Activated naive CD8-positive, alpha-beta T cell (primary cell): ENCODE measurements around the gene MMP10.

Experiments used
- H3K27ac Mint-ChIP-seq: one replicate; pipeline ENCODE4 v1.8.0; 2021; ENCODE audit warnings: mixed read lengths
- H3K27me3 Mint-ChIP-seq: one replicate; pipeline ENCODE4 v1.8.0; 2021; ENCODE audit warnings: mixed read lengths
- H3K36me3 Mint-ChIP-seq: one replicate; pipeline ENCODE4 v1.8.0; 2021; ENCODE audit warnings: mixed read lengths
- H3K4me1 Mint-ChIP-seq: one replicate; pipeline ENCODE4 v1.8.0; 2021; ENCODE audit warnings: low read depth, mixed read lengths
- H3K4me3 Mint-ChIP-seq: one replicate; pipeline ENCODE4 v1.8.0; 2021; ENCODE audit warnings: mild to moderate bottlenecking, mixed read lengths
- H3K9me3 Mint-ChIP-seq: one replicate; pipeline ENCODE4 v1.8.0; 2021; ENCODE audit warnings: low read depth, mixed read lengths

MMP10 gene

DNA sequence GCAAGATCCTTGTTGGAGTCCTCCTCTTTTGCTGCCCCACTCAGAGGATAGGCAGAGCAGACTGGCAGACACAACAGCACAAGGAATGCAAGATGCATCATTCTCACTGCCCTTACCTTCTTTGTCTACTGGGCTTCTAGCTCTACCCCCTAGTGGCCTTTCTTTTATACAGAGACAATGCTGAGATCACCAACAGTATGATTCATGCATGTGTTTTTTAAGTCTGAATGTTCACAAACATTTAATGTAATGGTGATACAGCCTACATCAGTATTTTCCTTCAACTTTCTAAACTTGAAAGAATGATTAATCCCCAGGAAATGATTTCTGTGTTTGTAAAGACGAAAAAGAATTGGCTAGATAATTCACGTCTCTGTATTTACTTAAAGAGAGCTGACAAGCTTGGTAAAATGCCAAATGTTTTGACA lies at the start of gene MMP10:
Gene MMP10, minus strand, starts transcription at position 138 of the 428 bp plus-strand sequence. Its CDS starts 37 bp downstream, at position 101.
- H3K36me3 Mint-ChIP-seq, result no peaks in the 10 kb centered on the region
- H3K27me3 Mint-ChIP-seq, result peaks cover 6% of the 10 kb centered on the region
- H3K4me1 Mint-ChIP-seq, result no peaks in the 10 kb centered on the region
- peaks cover 3% of the 10 kb centered on the region for H3K9me3 Mint-ChIP-seq
- H3K27ac Mint-ChIP-seq, result no peak within 1 kb of the TSS
- no peak within 1 kb of the TSS for H3K4me3 Mint-ChIP-seq

DNA sequence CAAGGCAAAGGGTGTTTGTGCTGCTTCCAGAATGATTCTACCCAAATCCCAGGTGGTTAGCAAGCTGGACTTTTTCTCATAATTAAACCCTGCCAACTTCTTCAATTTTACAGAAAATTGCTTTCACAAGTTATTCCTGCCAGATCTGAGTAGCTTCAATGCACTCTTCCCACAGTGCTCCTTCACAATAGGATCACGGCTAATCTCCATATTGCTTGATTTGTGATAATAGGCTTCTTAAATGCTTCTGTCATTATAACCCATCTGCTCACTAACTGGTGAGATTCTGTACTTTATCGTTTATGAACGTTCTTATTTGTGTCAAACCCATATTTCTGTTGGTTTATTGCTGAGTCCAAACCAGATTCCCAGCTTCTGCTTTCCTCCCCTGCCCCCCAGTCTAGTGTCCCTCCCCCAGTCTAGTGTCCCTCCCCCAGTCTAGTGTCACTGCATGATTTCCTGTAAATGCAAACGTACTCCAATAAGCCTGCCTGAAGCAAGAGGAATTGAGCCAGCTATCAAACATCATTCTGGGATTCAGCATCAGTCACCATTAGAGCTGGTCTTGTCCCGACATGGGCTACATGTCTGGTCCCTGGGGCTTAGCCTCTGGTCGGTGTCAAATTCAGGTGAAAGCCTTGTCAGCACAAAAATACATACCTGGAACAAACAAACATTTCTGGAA lies 49.0 kb upstream of the MMP10 start:
- Mint-ChIP-seq H3K27me3 (peaks cover 31% of the 10 kb centered on the region), H3K27ac (no peak overlapping the region), H3K4me1 (no peaks in the 10 kb centered on the region), H3K9me3 (peaks cover 3% of the 10 kb centered on the region), H3K36me3 (peaks cover 3% of the 10 kb centered on the region), H3K4me3 (no peak overlapping the region)

- Mint-ChIP-seq H3K36me3 (peaks cover 3% of the 10 kb centered on the region), H3K9me3 (peaks cover 3% of the 10 kb centered on the region), H3K4me3 (no peak overlapping the region), H3K27me3 (peaks cover 21% of the 10 kb centered on the region), H3K27ac (no peak overlapping the region), H3K4me1 (no peaks in the 10 kb centered on the region)
Measured at GRCh38 chr11:102824556-102824955, 44.1 kb upstream of the MMP10 start.

GRCh38 chr11:102819491-102819890 lies 39.1 kb upstream of the MMP10 start:
- Mint-ChIP-seq H3K27ac (no peak overlapping the region), H3K4me3 (no peak overlapping the region), H3K4me1 (no peaks in the 10 kb centered on the region), H3K9me3 (peaks cover 8% of the 10 kb centered on the region), H3K36me3 (no peaks in the 10 kb centered on the region), H3K27me3 (peaks cover 3% of the 10 kb centered on the region)

DNA sequence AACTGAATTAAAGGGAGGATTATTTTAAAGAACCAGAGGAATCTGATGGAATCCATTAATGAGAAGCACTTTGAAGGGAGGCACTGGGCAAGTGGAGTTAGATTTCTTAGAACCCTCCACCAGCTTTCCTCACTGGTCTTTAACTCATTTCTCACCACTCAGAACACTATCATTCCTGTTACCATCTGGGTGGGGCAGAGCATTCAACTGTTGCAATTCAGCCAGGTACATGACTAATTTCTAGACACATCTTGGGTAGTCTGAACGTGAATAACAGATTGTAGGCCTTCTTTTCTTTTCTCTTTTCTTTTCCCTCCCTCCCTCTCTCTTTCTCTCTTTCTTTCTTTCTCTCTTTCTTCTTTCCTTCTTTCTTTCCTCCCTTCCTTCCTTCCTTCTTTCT lies 33.1 kb upstream of the MMP10 start:
- Mint-ChIP-seq H3K9me3 (peaks cover 8% of the 10 kb centered on the region), H3K27me3 (peaks cover 12% of the 10 kb centered on the region), H3K4me1 (no peaks in the 10 kb centered on the region), H3K4me3 (no peak overlapping the region), H3K36me3 (no peaks in the 10 kb centered on the region), H3K27ac (no peak overlapping the region)

GRCh38 chr11:102812188-102812587 lies 31.8 kb upstream of the MMP10 start:
- no peak overlapping the region for H3K27ac Mint-ChIP-seq
- peaks cover 7% of the 10 kb centered on the region for H3K9me3 Mint-ChIP-seq
- no peak overlapping the region for H3K4me3 Mint-ChIP-seq
- peaks cover 12% of the 10 kb centered on the region for H3K27me3 Mint-ChIP-seq
- no peaks in the 10 kb centered on the region for H3K4me1 Mint-ChIP-seq
- H3K36me3 Mint-ChIP-seq, result no peaks in the 10 kb centered on the region

DNA sequence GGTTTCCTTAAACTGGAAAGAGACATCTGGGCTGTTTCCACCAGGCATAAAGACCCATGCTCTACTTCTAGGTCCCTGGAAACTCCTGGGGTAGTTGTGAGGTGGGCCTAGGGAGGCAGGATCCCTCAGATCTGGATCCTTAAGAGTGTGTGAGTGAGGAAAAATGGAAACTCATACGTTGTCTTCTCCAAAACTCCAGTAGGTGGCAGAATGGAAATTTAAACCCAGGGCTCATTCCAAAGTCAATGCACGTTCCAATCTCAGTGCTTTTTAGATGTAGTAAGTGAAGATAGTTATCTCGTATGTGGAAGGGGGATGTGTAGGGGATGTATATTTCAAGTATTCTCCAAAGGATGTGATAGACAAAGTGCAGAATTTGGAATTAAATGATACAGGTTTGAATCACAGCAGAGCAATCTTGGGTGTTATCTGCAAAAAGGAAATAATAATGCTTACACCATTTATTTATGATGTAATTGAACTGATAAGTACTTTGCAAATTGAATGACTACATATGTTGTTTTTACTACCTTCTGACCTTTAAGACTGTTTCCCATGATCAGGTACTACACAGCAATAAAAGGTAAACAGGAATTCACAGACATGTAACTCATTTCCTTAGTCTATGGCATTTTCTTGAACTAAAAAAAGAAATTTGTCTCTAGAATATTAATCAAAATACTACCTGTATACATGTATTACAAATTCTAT lies 30.7 kb upstream of the MMP10 start:
- H3K4me3 Mint-ChIP-seq, result no peak overlapping the region

GRCh38 chr11:102809971-102810370 lies 29.5 kb upstream of the MMP10 start:
- Mint-ChIP-seq H3K36me3 (no peaks in the 10 kb centered on the region), H3K4me1 (no peaks in the 10 kb centered on the region), H3K4me3 (no peak overlapping the region), H3K27ac (no peak overlapping the region), H3K27me3 (peaks cover 14% of the 10 kb centered on the region), H3K9me3 (no peaks in the 10 kb centered on the region)

More for the DNA sequence above, 30.7 kb upstream of the MMP10 start:
- H3K36me3 Mint-ChIP-seq, result no peaks in the 10 kb centered on the region
- no peak overlapping the region for H3K27ac Mint-ChIP-seq
- peaks cover 12% of the 10 kb centered on the region for H3K27me3 Mint-ChIP-seq
- H3K9me3 Mint-ChIP-seq, result no peaks in the 10 kb centered on the region
- H3K4me1 Mint-ChIP-seq, result no peaks in the 10 kb centered on the region

DNA sequence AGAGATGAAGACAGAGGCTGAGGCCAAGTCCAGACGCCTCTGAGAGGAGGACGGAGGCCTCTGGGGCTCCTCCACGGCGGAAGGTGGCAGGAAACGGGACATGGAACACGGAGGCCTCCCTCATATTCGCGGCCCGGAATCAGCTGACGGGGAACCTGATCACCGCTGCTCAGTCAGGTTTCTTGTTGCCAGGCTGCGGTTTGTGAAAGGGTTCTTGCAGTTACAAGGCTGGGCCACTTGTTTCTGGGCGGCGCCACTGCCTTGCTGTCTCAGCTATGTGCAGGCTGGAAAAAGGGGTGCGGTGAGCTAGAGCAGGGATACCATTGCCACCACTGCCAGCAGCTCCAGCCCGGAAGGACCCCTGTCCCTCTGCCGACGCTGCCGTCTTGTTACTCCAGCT lies 27.5 kb upstream of the MMP10 start:
- Mint-ChIP-seq H3K27ac (no peak overlapping the region), H3K4me3 (no peak overlapping the region), H3K9me3 (no peaks in the 10 kb centered on the region), H3K36me3 (no peaks in the 10 kb centered on the region), H3K4me1 (no peaks in the 10 kb centered on the region), H3K27me3 (peaks cover 21% of the 10 kb centered on the region)

- no peak overlapping the region for H3K27ac Mint-ChIP-seq
- no peak overlapping the region for H3K4me3 Mint-ChIP-seq
- no peaks in the 10 kb centered on the region for H3K36me3 Mint-ChIP-seq
- H3K9me3 Mint-ChIP-seq, result no peaks in the 10 kb centered on the region
- H3K4me1 Mint-ChIP-seq, result no peaks in the 10 kb centered on the region
- peaks cover 21% of the 10 kb centered on the region for H3K27me3 Mint-ChIP-seq
Measured at GRCh38 chr11:102806296-102806695, 25.9 kb upstream of the MMP10 start.

- no peaks in the 10 kb centered on the region for H3K36me3 Mint-ChIP-seq
- no peaks in the 10 kb centered on the region for H3K4me1 Mint-ChIP-seq
- peaks cover 9% of the 10 kb centered on the region for H3K27me3 Mint-ChIP-seq
- H3K4me3 Mint-ChIP-seq, result no peak overlapping the region
- H3K9me3 Mint-ChIP-seq, result no peaks in the 10 kb centered on the region
- no peak overlapping the region for H3K27ac Mint-ChIP-seq
Measured at GRCh38 chr11:102802341-102802740, 21.9 kb upstream of the MMP10 start.

DNA sequence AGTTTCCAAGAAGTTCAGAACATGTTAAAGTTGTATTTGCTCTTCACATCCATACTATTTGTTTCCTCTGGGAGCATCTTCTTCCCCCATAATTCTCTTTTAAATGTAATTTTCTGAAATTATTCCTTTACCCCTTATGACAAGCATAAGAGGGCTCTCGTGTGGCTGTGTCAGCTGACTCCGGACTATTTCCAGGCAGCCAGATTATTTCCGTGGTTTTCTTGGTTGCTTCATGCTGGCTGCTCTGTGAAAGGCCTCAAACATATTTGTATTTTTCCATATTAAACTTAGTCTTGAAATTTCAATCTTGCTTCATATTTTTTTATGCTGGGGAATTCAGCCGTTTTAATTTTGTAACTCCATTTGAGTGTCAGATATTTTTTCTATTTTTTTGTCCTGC lies 20.3 kb upstream of the MMP10 start:
- Mint-ChIP-seq H3K27ac (no peak overlapping the region), H3K36me3 (no peaks in the 10 kb centered on the region), H3K4me3 (no peak overlapping the region), H3K4me1 (no peaks in the 10 kb centered on the region), H3K27me3 (peaks cover 9% of the 10 kb centered on the region), H3K9me3 (no peaks in the 10 kb centered on the region)

DNA sequence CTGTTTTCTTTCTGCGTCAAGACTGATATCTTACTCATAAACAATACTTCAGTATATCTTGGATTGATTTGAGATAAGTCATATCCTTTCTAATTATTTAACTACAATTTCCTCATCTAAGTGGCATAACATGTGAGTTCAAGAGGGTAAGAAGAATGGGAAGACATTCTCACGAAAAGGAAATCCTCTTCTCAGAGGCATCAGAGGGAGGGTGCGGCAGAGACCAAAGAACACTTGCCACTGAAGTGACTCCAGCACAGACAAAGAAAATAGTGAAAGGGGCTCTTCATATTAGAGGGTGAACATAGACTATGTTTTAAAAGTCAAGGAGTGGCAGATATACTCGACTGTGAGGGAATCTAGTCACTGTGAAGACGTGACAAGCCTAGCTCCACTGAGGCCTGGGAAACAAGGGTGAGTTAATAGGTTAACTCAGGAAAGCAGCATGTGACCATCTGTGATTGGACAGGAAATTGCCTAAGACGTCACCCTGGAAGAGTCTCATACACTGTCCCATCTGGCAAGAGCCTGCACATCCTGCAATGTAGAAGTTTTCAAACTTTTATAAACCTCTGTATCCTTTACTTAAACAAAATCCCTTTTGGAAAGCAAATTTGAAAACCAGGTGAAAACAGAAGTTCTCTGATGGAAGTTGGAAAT lies 19.4 kb upstream of the MMP10 start:
- no peaks in the 10 kb centered on the region for H3K9me3 Mint-ChIP-seq
- H3K4me1 Mint-ChIP-seq, result no peaks in the 10 kb centered on the region
- H3K27ac Mint-ChIP-seq, result no peak overlapping the region
- H3K27me3 Mint-ChIP-seq, result peaks cover 7% of the 10 kb centered on the region
- no peak overlapping the region for H3K4me3 Mint-ChIP-seq
- H3K36me3 Mint-ChIP-seq, result no peaks in the 10 kb centered on the region

DNA sequence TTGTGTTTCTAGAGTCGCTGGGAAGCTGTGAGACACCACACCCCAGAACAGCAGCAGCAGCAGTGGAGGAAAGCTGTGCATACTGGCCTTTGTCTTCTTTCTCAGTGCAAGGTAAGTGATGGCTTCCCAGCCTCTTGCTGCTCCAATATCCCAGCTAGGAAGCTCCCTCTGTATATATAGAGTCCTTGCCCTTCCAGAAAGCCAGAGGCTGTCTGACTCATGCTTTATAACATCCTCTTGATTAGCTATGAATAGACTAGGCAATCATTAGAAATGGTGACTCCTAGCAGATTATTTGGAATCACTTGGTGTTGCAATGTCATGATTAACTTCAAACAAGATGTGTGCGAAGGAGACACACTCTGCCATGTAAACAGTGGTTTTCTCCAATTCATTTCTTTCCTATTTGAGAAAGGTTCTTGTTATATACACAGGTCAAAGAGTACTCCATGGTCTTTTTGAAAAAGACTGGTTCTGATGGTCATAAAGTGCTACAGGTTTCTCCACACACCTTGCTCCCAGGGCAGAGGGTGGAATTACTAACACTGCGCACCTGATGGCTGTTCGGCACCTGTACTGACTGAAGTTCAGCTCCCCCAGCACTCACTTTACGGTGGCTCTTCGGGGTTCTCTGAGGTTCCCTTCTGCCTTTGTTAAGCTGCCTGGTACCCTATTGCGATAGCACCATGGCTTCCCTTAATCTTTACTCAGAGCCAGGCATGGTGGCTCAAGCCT lies 17.8 kb upstream of the MMP10 start, which contains the start of gene MMP1:
Gene MMP1, minus strand, starts transcription at position 149 of the 735 bp plus-strand sequence. Its CDS starts 68 bp downstream, at position 81.
- H3K9me3 Mint-ChIP-seq, result no peaks in the 10 kb centered on the region
- H3K27me3 Mint-ChIP-seq, result no peaks in the 10 kb centered on the region
- H3K36me3 Mint-ChIP-seq, result no peaks in the 10 kb centered on the region
- H3K27ac Mint-ChIP-seq, result no peak within 1 kb of the TSS
- H3K4me3 Mint-ChIP-seq, result no peak within 1 kb of the TSS
- no peaks in the 10 kb centered on the region for H3K4me1 Mint-ChIP-seq

DNA sequence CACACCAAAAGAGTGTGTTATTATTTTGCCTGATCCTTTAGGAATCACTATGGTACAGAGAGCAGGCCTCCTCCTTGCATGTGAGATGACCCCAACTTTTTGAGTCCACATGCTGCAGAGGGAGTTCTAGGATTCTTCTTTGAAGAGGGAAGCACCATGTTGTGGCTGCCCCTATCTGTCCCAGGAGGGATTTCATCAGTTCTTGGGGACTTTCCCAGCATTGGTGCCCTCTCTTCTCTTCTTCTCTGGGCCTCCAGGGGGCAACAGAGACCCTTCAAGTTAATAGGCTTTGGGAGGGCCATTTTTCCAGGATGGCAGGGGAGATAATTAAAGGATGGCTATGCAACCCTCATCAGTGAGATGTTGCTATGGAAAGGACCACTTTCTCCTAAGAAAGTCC lies 14.0 kb upstream of the MMP10 start:
- Mint-ChIP-seq H3K36me3 (no peaks in the 10 kb centered on the region), H3K4me3 (no peak overlapping the region), H3K27me3 (no peaks in the 10 kb centered on the region)

More for the DNA sequence above, 14.0 kb upstream of the MMP10 start:
- Mint-ChIP-seq H3K27ac (no peak overlapping the region), H3K4me1 (no peaks in the 10 kb centered on the region), H3K9me3 (no peaks in the 10 kb centered on the region)
